HT1080 (cell line): ENCODE results near the gene MYOM1. TPM values are rescaled to one million over a fixed set of nuclear protein-coding genes. Genes with fewer than 3 reads are reported as not detected.
"Not testable (repeated sequence)": the region's sequence is repeated elsewhere in the genome, so short reads cannot be mapped to it uniquely, and the experiment has no call there.

Source experiments
- DNase-seq: peaks from one replicate; pipeline ENCODE4 v3.0.0-alpha.2; 2015; ENCODE audit warnings: low read depth
- total RNA-seq: library from RNA; depleted of rRNA; stranded (reverse); fragments of >200 nt; shearing (Covaris generic); gene quantifications from 2 replicates; pipeline ENCODE4 v1.2.3, GENCODE V29; 2014

Gene MYOM1
- total RNA-seq, 1 experiment from 2014 or later, result not detected

- DNase-seq, result no peak
Observed at GRCh38 chr18:3092727-3093126, 127.0 kb downstream of the MYOM1 start.

DNA sequence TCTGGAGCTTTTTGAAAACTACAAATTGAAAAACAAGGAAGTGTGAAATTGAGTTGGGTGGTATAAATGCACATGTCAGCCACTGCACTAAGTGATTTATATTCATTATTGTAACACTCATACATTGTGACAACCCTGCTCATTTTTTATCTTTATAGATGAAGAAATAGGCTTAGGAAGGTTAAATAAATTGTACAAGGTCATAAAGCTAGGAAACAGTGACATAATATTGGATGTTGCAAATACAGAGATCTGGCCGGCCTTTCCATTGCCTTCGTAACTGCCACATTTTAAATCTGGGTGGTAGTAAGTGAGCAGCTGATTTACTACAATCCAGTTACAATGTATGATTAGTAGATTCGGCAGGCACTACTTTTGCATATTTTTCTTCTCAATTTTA is 130.2 kb downstream of the MYOM1 start:
- DNase-seq, result no peak

GRCh38 chr18:3088449-3088848 is 131.3 kb downstream of the MYOM1 start:
- DNase-seq, result no peak

- DNase-seq, result no peak
Observed at GRCh38 chr18:3086871-3087270, 132.9 kb downstream of the MYOM1 start.

- no peak for DNase-seq
Observed at GRCh38 chr18:3085612-3086011, 134.2 kb downstream of the MYOM1 start.

DNA sequence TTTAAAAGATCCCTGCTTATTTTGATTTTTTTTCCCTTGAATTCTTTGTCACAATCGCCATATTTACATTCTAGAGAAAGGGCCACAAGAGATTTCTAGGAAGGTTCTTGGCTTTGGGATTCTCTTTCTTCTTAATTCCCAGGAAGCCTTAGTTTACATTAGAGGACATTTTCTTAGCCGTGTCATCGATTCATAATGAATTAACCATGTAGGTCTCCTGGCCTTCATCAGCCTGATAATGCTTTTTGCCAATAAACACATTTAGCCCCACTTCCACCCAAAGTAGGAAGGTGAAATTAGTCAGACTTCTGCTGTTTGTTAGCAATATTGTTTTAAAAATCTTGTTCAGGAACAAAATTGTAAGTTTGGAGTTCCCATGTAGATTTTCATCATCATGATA is 135.6 kb downstream of the MYOM1 start:
- no peak for DNase-seq

DNA sequence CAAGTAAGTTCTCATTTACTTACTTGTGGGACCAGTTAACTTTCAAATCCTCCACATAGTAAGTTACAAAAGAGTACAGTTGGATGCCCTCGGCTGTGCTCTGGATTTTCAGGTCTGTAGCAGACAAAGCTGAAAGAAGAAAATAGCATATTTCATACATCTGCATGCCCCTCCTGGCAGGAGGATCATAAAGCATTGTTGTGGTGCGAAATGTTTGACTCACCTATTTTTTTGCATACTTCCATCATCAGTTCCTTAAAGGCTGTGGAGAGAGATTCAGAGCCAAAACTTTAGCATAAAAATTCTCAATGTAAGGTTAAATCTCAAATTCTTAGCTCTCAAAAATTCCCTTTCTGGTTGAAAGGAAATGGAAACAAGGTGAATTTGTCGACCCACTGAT is 136.0 kb downstream of the MYOM1 start:
- no peak for DNase-seq

GRCh38 chr18:3081584-3081991 is 138.2 kb downstream of the MYOM1 start:
- no peak for DNase-seq

DNA sequence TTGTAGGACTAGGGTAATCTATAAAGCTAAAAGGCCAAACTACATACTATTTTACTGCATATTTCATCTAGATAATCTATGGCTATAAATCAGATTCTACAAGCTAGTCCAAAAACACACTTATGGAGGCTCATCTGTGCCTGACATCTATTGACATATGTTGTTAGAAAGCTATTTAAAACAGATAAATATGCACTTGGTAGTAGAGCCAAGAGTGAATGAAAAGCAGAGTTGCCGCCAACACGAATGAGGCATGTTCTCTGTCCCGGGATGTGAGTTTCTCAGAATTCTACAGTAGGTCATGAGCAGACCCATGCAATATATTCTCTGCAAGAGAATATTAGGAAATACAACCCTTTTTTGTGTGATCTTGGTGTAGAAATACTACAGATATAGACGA is 140.1 kb downstream of the MYOM1 start:
- no peak for DNase-seq

- DNase-seq, result no peak
Observed at GRCh38 chr18:3075491-3075890, 144.3 kb downstream of the MYOM1 start.

DNA sequence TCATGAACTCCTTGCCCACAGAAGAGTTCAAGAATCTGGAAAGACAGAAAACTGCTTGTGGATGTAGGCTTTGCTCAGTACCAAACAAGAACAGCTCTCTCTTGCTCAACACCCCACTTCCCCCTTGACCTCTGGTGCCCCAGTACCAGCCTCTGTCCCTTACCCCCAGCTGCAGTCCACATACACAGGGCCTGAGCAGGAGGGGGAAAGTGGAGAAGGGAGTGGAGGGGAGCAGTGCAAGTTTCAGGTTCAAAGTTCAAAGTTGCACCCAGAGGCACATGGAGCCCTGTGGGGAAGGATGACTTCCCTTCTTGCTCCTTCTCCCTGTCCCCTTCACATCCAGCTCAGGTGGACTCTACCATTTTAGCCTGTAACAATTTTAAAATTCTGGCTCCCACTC is 145.7 kb downstream of the MYOM1 start:
- no peak for DNase-seq

GRCh38 chr18:3073353-3073752 is 146.4 kb downstream of the MYOM1 start:
- DNase-seq, result not testable (repeated sequence)

- no peak for DNase-seq
Observed at GRCh38 chr18:3071676-3072075, 148.1 kb downstream of the MYOM1 start.

- no peak for DNase-seq
Observed at GRCh38 chr18:3069671-3070433, 149.9 kb downstream of the MYOM1 start.

DNA sequence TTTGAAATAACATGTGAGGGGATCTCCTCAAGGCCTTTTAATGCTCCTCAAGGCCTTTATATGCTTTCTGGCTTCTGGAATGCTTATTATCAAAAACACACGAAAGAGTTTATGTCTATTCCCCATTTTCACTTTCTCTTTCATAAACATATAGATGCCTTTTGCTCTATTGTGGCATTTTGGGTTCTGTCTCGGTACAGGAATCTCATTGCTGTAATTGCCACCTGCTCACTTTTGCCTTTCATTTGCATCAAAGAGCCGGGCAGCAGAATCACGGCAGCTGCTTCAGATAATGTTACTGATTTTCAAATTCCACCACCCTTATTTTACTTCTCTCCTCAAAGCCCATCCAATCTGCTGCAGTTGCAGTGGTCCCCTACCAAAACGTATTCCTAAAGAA is 152.0 kb downstream of the MYOM1 start:
- no peak for DNase-seq

- no peak for DNase-seq
Observed at GRCh38 chr18:3067165-3067661, 152.6 kb downstream of the MYOM1 start.

- DNase-seq, result no peak
Observed at GRCh38 chr18:3066341-3067110, 153.2 kb downstream of the MYOM1 start.

DNA sequence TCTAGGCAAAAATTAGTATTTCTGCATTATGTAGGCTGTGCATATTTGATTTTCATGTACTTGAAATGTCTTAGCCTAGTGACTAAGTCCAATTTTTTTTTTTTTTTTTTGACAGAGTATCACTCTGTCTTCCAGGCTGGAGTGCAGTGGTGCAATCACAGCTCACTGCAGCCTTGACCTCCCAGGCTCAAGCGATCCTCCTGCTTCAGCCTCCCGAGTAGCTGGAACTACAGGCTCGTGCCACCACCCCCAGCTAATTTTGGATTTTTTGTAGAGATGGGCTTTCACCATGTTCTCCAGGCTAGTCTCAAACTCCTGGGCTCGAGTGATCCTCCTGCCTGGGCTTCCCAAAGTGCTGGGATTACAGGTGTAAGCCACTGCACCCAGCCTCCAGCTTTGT is 156.0 kb downstream of the MYOM1 start:
- DNase-seq, result not testable (repeated sequence)

DNA sequence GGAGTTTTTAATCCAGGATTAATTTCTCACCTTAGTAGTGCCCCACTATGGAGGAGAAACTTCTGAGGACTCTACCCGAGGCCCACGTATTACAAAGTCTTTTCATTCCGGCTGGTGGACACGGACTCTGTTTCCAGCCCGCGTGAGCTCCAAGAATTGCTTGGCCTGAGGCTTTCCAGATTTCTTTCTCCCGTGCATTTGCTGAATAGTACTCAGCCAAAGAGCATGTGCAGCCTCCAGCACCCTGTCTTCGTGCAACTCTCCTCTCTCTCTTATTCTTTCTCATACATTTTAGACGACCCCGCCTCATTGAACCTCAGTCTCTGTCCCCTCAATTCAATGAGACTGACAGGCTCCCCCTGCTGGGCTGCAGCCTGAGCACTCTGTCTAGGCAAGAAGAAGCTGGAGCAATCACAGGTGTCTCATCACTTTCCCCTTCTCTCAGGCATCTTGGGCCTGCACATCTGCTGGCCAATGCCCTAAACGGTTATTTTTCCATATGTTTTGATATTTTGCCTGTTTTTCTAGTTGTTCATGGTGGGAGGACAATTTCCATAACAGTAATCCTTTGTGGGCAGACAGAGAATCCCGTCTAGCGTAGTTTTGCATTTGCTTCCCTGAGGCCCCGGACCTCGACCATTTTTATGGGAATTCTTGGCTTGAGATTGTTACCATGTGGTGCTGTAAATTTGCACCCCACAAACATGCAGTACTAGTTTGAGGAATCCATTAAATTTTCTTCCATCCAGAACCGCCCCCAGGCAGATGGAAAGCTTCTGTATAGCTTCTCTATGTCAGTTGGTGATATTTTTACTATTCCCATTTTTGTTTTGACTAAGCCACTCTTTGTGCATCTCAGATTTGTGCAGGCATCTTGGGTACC is 156.7 kb downstream of the MYOM1 start:
- DNase-seq, result peak; percentile 7

DNA sequence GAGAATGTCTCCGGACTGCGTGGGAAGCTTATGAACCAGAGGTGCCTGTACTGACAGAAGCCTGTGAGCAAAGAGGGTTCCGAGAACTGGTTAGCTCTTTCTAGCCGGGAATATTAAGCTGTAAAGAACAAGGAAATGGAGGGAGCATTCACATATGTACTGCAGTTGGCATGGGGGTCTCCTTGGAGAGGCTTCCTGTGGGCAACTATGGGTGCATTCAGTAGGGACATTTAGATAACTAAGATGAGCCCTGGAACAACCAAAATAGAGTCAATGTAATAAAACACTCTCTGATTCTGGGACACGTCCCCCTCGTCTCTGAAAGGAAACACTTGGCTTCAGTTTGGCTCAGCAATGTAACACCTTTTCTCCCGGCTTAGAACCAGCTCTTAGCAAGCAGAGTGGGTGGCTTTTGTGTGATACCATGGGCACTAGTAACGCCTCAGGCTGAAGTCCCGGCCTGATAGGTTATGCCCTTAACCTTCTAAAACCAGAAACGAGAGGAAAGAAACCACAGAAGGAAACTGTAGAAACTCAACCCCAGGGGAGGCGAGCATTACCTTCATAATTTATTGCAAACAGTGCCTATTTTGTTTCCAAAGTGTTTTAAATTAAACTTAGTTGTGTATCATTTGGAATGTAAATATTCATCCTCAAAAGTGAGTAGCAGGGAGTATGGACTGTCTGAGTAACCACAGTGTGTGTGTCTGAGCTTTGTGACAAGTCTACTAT is 158.0 kb downstream of the MYOM1 start:
- no peak for DNase-seq
